Ishikawa (cell line): ENCODE data around the gene PNPLA6.

Experiments
- CEBPB ChIP-seq: IDR thresholded peaks from 2 replicates; pipeline ENCODE4 v1.6.1; 2012
- CREB1 ChIP-seq: IDR thresholded peaks from 2 replicates; pipeline ENCODE4 v1.6.1; 2012; ENCODE audit warnings: low read depth
- EGR1 ChIP-seq: IDR thresholded peaks from 2 replicates; pipeline ENCODE4 v1.6.1; 2012
- EP300 ChIP-seq: IDR thresholded peaks from 2 replicates; pipeline ENCODE4 v1.6.1; 2012; ENCODE audit warnings: borderline replicate concordance
- FOXM1 ChIP-seq: IDR thresholded peaks from 2 replicates; pipeline ENCODE4 v1.6.1; 2012; ENCODE audit warnings: low read depth, borderline replicate concordance
- MAX ChIP-seq: IDR thresholded peaks from 2 replicates; pipeline ENCODE4 v1.6.1; 2012
- NFIC ChIP-seq: IDR thresholded peaks from 2 replicates; pipeline ENCODE4 v1.6.1; 2012
- RAD21 ChIP-seq: IDR thresholded peaks from 2 replicates; pipeline ENCODE4 v1.6.1; 2012; ENCODE audit warnings: low read depth
- REST ChIP-seq: IDR thresholded peaks from 2 replicates; pipeline ENCODE4 v1.6.1; 2012; ENCODE audit warnings: low read depth, mild to moderate bottlenecking
- TAF1 ChIP-seq: IDR thresholded peaks from 2 replicates; pipeline ENCODE4 v1.6.1; 2012; ENCODE audit warnings: low read depth, mild to moderate bottlenecking
- TCF12 ChIP-seq: IDR thresholded peaks from 2 replicates; pipeline ENCODE4 v1.6.1; 2012; ENCODE audit warnings: low read depth
- TEAD4 ChIP-seq: IDR thresholded peaks from 2 replicates; pipeline ENCODE4 v1.6.1; 2012
- USF1 ChIP-seq: IDR thresholded peaks from 2 replicates; pipeline ENCODE4 v1.6.1; 2012
- YY1 ChIP-seq: IDR thresholded peaks from 2 replicates; pipeline ENCODE4 v1.6.1; 2012; ENCODE audit warnings: low read depth
- ZBTB7A ChIP-seq: IDR thresholded peaks from 2 replicates; pipeline ENCODE4 v1.6.1; 2012; ENCODE audit warnings: low read depth

PNPLA6 gene

GRCh38 chr19:7492558-7492957 lies 43.0 kb upstream of the PNPLA6 start:
- no peak for TF ChIP-seq USF1
- TF ChIP-seq EGR1 = no peak
- no peak for TF ChIP-seq ZBTB7A
- TF ChIP-seq MAX = no peak
- no peak for TF ChIP-seq REST
- TF ChIP-seq FOXM1 = no peak
- TF ChIP-seq TCF12 = no peak

GRCh38 chr19:7494416-7495098 lies 41.0 kb upstream of the PNPLA6 start:
- TF ChIP-seq USF1 = no peak
- TF ChIP-seq EP300 = no peak

- TF ChIP-seq EGR1 = no peak
- no peak for TF ChIP-seq USF1
- TF ChIP-seq RAD21 = no peak
- no peak for TF ChIP-seq ZBTB7A
- TF ChIP-seq TCF12 = no peak
- TF ChIP-seq MAX = no peak
- no peak for TF ChIP-seq REST
- TF ChIP-seq TAF1 = no peak
- no peak for TF ChIP-seq NFIC
- TF ChIP-seq CEBPB = no peak
- no peak for TF ChIP-seq YY1
- no peak for TF ChIP-seq FOXM1
- no peak for TF ChIP-seq TEAD4
- no peak for TF ChIP-seq EP300
- TF ChIP-seq CREB1 = no peak
Observed at GRCh38 chr19:7497292-7497691, 38.2 kb upstream of the PNPLA6 start.

- no peak for TF ChIP-seq NFIC
- no peak for TF ChIP-seq EP300
- TF ChIP-seq FOXM1 = no peak
- no peak for TF ChIP-seq CEBPB
- no peak for TF ChIP-seq REST
- peak; percentile 45; the same call in 1 of the 2 replicates for TF ChIP-seq TEAD4
- no peak; the same call in 1 of the 2 replicates for TF ChIP-seq YY1
- TF ChIP-seq TAF1 = 0 out of 2 replicates have a peak, but pooled peaks have one; percentile 14
- peak; percentile 99 for TF ChIP-seq MAX
- no peak for TF ChIP-seq RAD21
- no peak for TF ChIP-seq ZBTB7A
- TF ChIP-seq CREB1 = no peak
- no peak for TF ChIP-seq EGR1
- no peak; the same call in 1 of the 2 replicates for TF ChIP-seq TCF12
- no peak for TF ChIP-seq USF1
Observed at GRCh38 chr19:7500811-7501450, 34.6 kb upstream of the PNPLA6 start.
